MCF 10A (cell line): ENCODE data around the gene TEK. TPM values are rescaled to one million over a fixed set of nuclear protein-coding genes. Genes with fewer than 3 reads are reported as not detected.
A peak's percentile ranks its signal among the peaks of the same experiment; 100 is the strongest.
"Not testable (repeated sequence)": the region's sequence is repeated elsewhere in the genome, so short reads cannot be mapped to it uniquely, and the experiment has no call there.

ENCODE experiments used
- BruUV-seq: library from RNA; stranded (reverse); fragments of 400-500 nt; replicated peaks from 2 replicates; lab custom pipeline; 2021; lab: Mats Ljungman, UMichigan
- CTCF ChIA-PET: fragments of 300-600 bp; sonication (Branson Sonifier 250); formaldehyde crosslinking; extraction: SDS; loops from one replicate; lab custom pipeline; 2021; ENCODE audit warnings: antibody characterized with exemption, inconsistent platforms; lab: Yijun Ruan, JAX
- POLR2A ChIA-PET: fragments of 300-600, 350-650 bp; sonication (Branson Sonifier 250); formaldehyde crosslinking; extraction: SDS; loops from one replicate; lab custom pipeline; 2020; ENCODE audit warnings: antibody characterized with exemption, inconsistent platforms; lab: Yijun Ruan, JAX
- DNase-seq: peaks from one replicate; pipeline ENCODE4 v3.0.0-alpha.2; 2018; ENCODE audit not compliant: unreplicated experiment
- H3K27ac Mint-ChIP-seq: one replicate; pipeline ENCODE4 v1.8.0; 2022; ENCODE audit warnings: mild to moderate bottlenecking, low read depth, mixed read lengths; ENCODE audit not compliant: unreplicated experiment
- H3K27me3 Mint-ChIP-seq: one replicate; pipeline ENCODE4 v1.8.0; 2022; ENCODE audit warnings: mixed read lengths; ENCODE audit not compliant: insufficient read depth, unreplicated experiment
- H3K36me3 Mint-ChIP-seq: one replicate; pipeline ENCODE4 v1.8.0; 2022; ENCODE audit warnings: mild to moderate bottlenecking, moderate library complexity, mixed read lengths; ENCODE audit not compliant: insufficient read depth, unreplicated experiment
- H3K4me1 Mint-ChIP-seq: one replicate; pipeline ENCODE4 v1.8.0; 2022; ENCODE audit warnings: mixed read lengths; ENCODE audit not compliant: insufficient read depth, unreplicated experiment
- H3K4me3 Mint-ChIP-seq: one replicate; pipeline ENCODE4 v1.8.0; 2022; ENCODE audit warnings: mild to moderate bottlenecking, moderate library complexity, mixed read lengths; ENCODE audit not compliant: unreplicated experiment
- H3K9me3 Mint-ChIP-seq: one replicate; pipeline ENCODE4 v1.8.0; 2022; ENCODE audit warnings: mixed read lengths; ENCODE audit not compliant: unreplicated experiment
- CTCF ChIP-seq: fragments of 200-600 bp; IDR thresholded peaks from one replicate; pipeline ENCODE4 v1.8.0; 2022; ENCODE audit warnings: antibody characterized with exemption, mild to moderate bottlenecking; ENCODE audit not compliant: unreplicated experiment
- intact Hi-C: fragments of 100-400 bp; cut with micrococcal nuclease; formaldehyde crosslinking; loops from 2 replicates; pipeline ENCODE4 v1.14.1; 2022
- total RNA-seq: library from RNA; stranded (reverse); gene quantifications from 2 replicates; pipeline ENCODE4 v1.2.3, GENCODE V29; 2022

The TEK gene
- total RNA-seq, 1 experiment from 2014 or later, result 0.91 TPM

- ChIA-PET POLR2A (no interaction called here), CTCF (interaction anchor here (0.7 kb wide), 1 partner anchor 14 kb away, joined by 4 read pairs; no protein-coding TSS in a partner anchor)
- no TSS peak for BruUV-seq
- intact Hi-C loops, result no loop called here
- no peak for TF ChIP-seq CTCF
- no peaks in the 10 kb centered on the region for H3K36me3 Mint-ChIP-seq
- no peak overlapping the region for H3K4me3 Mint-ChIP-seq
- H3K4me1 Mint-ChIP-seq, result peaks cover 7% of the 10 kb centered on the region
- no peaks in the 10 kb centered on the region for H3K9me3 Mint-ChIP-seq
- no peaks in the 10 kb centered on the region for H3K27me3 Mint-ChIP-seq
- no peak overlapping the region for H3K27ac Mint-ChIP-seq
- DNase-seq, result no peak
These were observed 18.3 kb upstream of the TEK start for GRCh38 chr9:27090711-27091110.

- H3K36me3 Mint-ChIP-seq, result not testable (repeated sequence)
These were observed 16.5 kb upstream of the TEK start for GRCh38 chr9:27092496-27092895.

GRCh38 chr9:27093384-27094067, 15.5 kb upstream of the TEK start:
- CTCF ChIA-PET, result interaction anchor here (1.3 kb wide), 1 partner anchor 75 kb away, joined by 3 read pairs; no protein-coding TSS in a partner anchor
- H3K27ac Mint-ChIP-seq, result not testable (repeated sequence)

More at GRCh38 chr9:27092496-27092895, 16.5 kb upstream of the TEK start:
- CTCF ChIA-PET, result interaction anchor here (1.3 kb wide), 1 partner anchor 74 kb away, joined by 3 read pairs; no protein-coding TSS in a partner anchor
- DNase-seq, H3K4me3 Mint-ChIP-seq, intact Hi-C loops, BruUV-seq, H3K27me3 Mint-ChIP-seq, H3K4me1 Mint-ChIP-seq, H3K9me3 Mint-ChIP-seq, H3K27ac Mint-ChIP-seq: not testable (repeated sequence)
- POLR2A ChIA-PET, result interaction anchor here (1.2 kb wide), 1 partner anchor 19 kb away, joined by 3 read pairs; no protein-coding TSS in a partner anchor

DNA sequence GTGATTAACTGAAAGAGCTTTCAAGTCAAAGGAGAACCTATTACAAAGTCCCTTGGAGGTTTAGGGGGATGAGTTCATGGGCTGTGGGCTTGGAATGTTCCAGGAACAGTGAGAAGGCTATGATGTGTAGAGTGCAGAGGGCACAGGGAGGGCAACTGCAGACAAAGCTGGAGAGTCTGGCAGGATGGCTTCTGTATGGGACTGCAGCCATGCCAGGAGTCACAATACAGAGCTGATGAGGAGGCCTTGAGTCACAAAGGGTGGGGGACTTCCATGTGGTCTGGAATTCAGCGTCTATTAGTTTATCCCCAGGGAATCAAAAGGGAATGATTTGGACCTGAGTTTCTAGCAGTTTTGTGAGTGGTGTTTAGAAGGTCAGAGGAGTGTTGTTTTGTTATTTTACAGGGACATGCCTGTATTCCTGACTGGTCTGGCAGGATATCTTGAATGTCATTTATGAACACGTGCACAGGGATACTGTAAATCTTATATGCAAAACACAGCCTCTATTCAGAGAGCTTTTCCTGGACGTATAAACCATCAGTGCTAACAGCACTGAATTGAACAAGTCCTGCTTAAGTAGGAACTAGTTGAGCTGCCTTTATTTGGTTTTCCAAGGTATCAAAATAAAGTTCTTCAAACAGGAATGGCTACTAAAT, 14.3 kb upstream of the TEK start:
- CTCF ChIA-PET, result interaction anchor here (0.6 kb wide), 1 partner anchor 37 kb away, joined by 3 read pairs; no protein-coding TSS in a partner anchor
- peak; percentile 36 for DNase-seq
- peaks cover 7% of the 10 kb centered on the region for H3K4me1 Mint-ChIP-seq
- no peak for TF ChIP-seq CTCF
- no peak overlapping the region for H3K4me3 Mint-ChIP-seq
- intact Hi-C loops, result no loop called here
- POLR2A ChIA-PET, result interaction anchor here (0.7 to 1.1 kb wide), 3 partner anchors 9 to 57 kb away, joined by 3 to 4 read pairs (median 3); no protein-coding TSS in a partner anchor
- no TSS peak for BruUV-seq
- no peak overlapping the region for H3K27ac Mint-ChIP-seq
- no peaks in the 10 kb centered on the region for H3K27me3 Mint-ChIP-seq
- H3K9me3 Mint-ChIP-seq, result no peaks in the 10 kb centered on the region
- H3K36me3 Mint-ChIP-seq, result no peaks in the 10 kb centered on the region

More at GRCh38 chr9:27093384-27094067, 15.5 kb upstream of the TEK start:
- H3K4me3 Mint-ChIP-seq, DNase-seq, BruUV-seq, H3K4me1 Mint-ChIP-seq, H3K36me3 Mint-ChIP-seq, H3K9me3 Mint-ChIP-seq, intact Hi-C loops, H3K27me3 Mint-ChIP-seq: not testable (repeated sequence)
- POLR2A ChIA-PET, result interaction anchor here (0.6 to 0.7 kb wide), 2 partner anchors 11 to 24 kb away, joined by 3 to 4 read pairs; no protein-coding TSS in a partner anchor
